Small intestine (tissue), 7 donors: ENCODE measurements around the gene TBATA. TPM values are rescaled to one million over a fixed set of nuclear protein-coding genes. Genes with fewer than 3 reads are reported as not detected.

Source experiments
- DNase-seq, 2 donors: peaks; one replicate each; pipeline versions ENCODE4 v3.0.0 to v3.0.0-alpha.2; 2013
- FAIRE-seq: peaks from 2 replicates; lab custom pipeline; 2012; peaks lifted over from hg19 to GRCh38; lab: Jason Lieb, UNC
- H3K27ac ChIP-seq, 3 donors: one replicate each; pipeline ENCODE4 v1.5.1; 2013; ENCODE audit warnings: low read length in 2 of 3, mild to moderate bottlenecking in 2 of 3, control low read depth in 1 of 3, inconsistent platforms in 1 of 3, low read depth in 1 of 3, moderate library complexity in 1 of 3
- H3K27me3 ChIP-seq, 3 donors: one replicate each; pipeline ENCODE4 v1.6.1; 2013; ENCODE audit warnings: low read length in 3 of 3, inconsistent platforms in 1 of 3; ENCODE audit not compliant: control insufficient read depth in 3 of 3, insufficient read depth in 3 of 3
- H3K36me3 ChIP-seq, 3 donors: one replicate each; pipeline ENCODE4 v1.6.1; 2013; ENCODE audit warnings: low read length in 3 of 3, inconsistent platforms in 1 of 3, low read depth in 1 of 3, mild to moderate bottlenecking in 1 of 3, moderate library complexity in 1 of 3; ENCODE audit not compliant: control insufficient read depth in 3 of 3, insufficient read depth in 2 of 3
- H3K4me1 ChIP-seq, 3 donors: one replicate each; pipeline ENCODE4 v1.6.1; 2013; ENCODE audit warnings: low read length in 2 of 3, inconsistent platforms in 1 of 3, low read depth in 1 of 3, mild to moderate bottlenecking in 1 of 3, moderate library complexity in 1 of 3; ENCODE audit not compliant: control insufficient read depth in 3 of 3, insufficient read depth in 2 of 3
- H3K4me3 ChIP-seq, 3 donors: one replicate each; pipeline ENCODE4 v1.5.1; 2013; ENCODE audit warnings: low read length in 3 of 3, control low read depth in 1 of 3, inconsistent platforms in 1 of 3, low read depth in 1 of 3, mild to moderate bottlenecking in 1 of 3, moderate library complexity in 1 of 3
- H3K9me3 ChIP-seq, 2 donors: one replicate each; pipeline ENCODE4 v1.6.1; 2013; ENCODE audit warnings: low read depth in 1 of 2, low read length in 1 of 2; ENCODE audit not compliant: control insufficient read depth in 2 of 2, insufficient read depth in 1 of 2
- WGBS, 3 donors: extraction: QIAGEN DNeasy Blood & Tissue Kit; methylation state at CpG; one replicate each; pipeline ENCODE4 v1.1.7; 2013; 5-methylcytosine and 5-hydroxymethylcytosine counted together
- polyA plus RNA-seq, 4 donors: library from polyadenylated mRNA; stranded (reverse) in 3 of 4; unstranded in 1 of 4; fragments of 200-250 nt in 3 of 4; fragments of 120-200 nt in 1 of 4; gene quantifications; one replicate each; pipeline versions ENCODE4 v1.2.1 to v1.2.3, GENCODE V29; 2013
- donor health status: healthy with polysubstance abuse.
- donor health status: control.
- donor health status: control.
- donor health status: Bipolar disorder and iron deficiency.
- donor health status: healthy.

TBATA gene
- polyA plus RNA-seq, 4 donors: 0.09 TPM; not detected in 3

- H3K4me1 ChIP-seq: peaks cover 5 to 43% (median 17%) of the 10 kb centered on the region in 3 donors
- peak; percentile 40 to 54 for DNase-seq
- 26 to 64% (median 56%) methylated on average over 5 of the region's 5 CpGs for WGBS, 3 donors
- no peaks in the 10 kb centered on the region for H3K9me3 ChIP-seq
- peaks cover 0 to 11% (median 2%) of the 10 kb centered on the region in 3 donors for H3K36me3 ChIP-seq
- no peak overlapping the region for H3K4me3 ChIP-seq
- no peak for FAIRE-seq
- no peaks in the 10 kb centered on the region for H3K27me3 ChIP-seq
- peak overlapping the region; percentile 50 to 86 (median 55) for H3K27ac ChIP-seq
Measured at GRCh38 chr10:70829543-70829942, 44.4 kb upstream of the TBATA start.

DNA sequence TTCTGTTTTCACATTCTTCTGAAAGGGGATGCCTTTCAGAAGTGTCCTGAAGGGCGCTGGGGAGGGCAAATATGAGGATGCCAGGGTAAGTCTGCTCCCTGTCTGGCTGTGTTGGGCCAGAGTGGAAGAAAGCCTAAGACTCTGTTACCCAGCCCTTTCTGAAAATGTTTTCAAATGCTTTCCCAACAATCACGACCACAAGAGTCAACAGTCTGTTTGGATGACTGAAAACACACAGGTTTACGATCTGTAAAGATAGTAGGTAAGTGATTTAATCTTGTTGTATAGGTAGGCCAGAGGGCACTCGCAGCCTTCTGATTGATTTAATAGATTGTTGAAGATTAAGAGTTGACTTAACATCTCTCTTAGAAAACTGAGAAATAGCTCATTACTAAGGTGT lies 43.7 kb upstream of the TBATA start:
- DNase-seq: peak in 1 of 2 donors; percentile 14
- H3K27me3 ChIP-seq: no peaks in the 10 kb centered on the region
- H3K9me3 ChIP-seq: no peaks in the 10 kb centered on the region
- H3K4me3 ChIP-seq: no peak overlapping the region
- WGBS, 3 donors: 39 to 72% (median 59%) methylated on average over 4 of the region's 4 CpGs
- peaks cover 2 to 38% (median 15%) of the 10 kb centered on the region in 3 donors for H3K4me1 ChIP-seq
- H3K36me3 ChIP-seq: peaks cover 0 to 11% (median 2%) of the 10 kb centered on the region in 3 donors
- peak overlapping the region in 2 of 3 donors; percentile 55 to 86 for H3K27ac ChIP-seq
- FAIRE-seq: no peak

- H3K36me3 ChIP-seq: peaks cover 0 to 11% (median 2%) of the 10 kb centered on the region in 3 donors
- DNase-seq (no peak), FAIRE-seq (no peak)
- no peaks in the 10 kb centered on the region for H3K9me3 ChIP-seq
- 37 to 60% (median 60%) methylated on average over 2 of the region's 2 CpGs for WGBS, 3 donors
- no peak overlapping the region for H3K4me3 ChIP-seq
- H3K27ac ChIP-seq: no peak overlapping the region
- H3K4me1 ChIP-seq: peaks cover 2 to 33% (median 8%) of the 10 kb centered on the region in 3 donors
- no peaks in the 10 kb centered on the region for H3K27me3 ChIP-seq
Measured at GRCh38 chr10:70827086-70827757, 42.0 kb upstream of the TBATA start.

DNA sequence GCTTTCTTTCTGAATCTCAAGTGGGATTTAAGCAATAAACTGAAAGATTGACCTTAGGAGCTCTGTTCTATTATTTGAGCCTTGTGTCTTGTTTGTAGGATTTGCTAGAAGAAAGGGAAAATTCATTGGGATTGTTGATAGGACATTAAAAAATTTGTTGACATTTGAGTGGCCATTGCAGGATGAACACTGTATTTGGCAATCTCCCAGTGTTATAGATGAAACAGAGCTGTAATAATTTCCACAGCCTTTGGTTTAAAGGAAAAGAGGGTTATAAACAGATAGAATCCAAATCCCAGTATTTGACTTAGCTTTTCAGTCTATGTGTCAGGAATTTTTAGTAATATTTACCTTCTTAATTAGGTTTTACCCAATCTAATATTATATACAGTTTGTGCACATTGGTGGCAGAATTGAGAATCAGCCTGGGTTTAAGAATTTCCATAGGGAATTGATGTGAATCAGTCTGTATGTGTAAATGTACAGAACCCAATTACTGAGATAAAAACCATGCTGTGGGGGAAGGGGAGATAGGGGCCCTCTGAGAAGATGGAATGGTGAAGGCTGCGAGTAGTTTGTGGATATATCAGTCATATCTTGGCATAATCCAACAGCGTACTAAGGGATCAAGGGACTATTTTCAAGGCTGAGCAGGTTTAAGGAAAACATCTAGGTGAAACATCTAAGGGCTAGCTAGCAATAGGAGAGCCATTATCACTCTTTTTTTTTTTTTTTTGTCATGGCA lies 37.1 kb upstream of the TBATA start:
- DNase-seq (no peak), FAIRE-seq (no peak)
- H3K27ac ChIP-seq: no peak overlapping the region
- no peak overlapping the region for H3K4me3 ChIP-seq
- H3K36me3 ChIP-seq: peaks cover 4 to 28% (median 5%) of the 10 kb centered on the region in 3 donors
- WGBS, 3 donors: 83 to 87% (median 86%) methylated on average over 2 of the region's 2 CpGs
- no peaks in the 10 kb centered on the region for H3K27me3 ChIP-seq
- no peaks in the 10 kb centered on the region for H3K9me3 ChIP-seq
- H3K4me1 ChIP-seq: peaks cover 0 to 3% (median 0%) of the 10 kb centered on the region in 3 donors

GRCh38 chr10:70820976-70821750 lies 36.0 kb upstream of the TBATA start:
- FAIRE-seq (no peak), DNase-seq (no peak)
- H3K36me3 ChIP-seq: peaks cover 4 to 30% (median 5%) of the 10 kb centered on the region in 3 donors
- no peaks in the 10 kb centered on the region for H3K9me3 ChIP-seq
- WGBS, 3 donors: 80 to 88% (median 82%) methylated on average over 4 of the region's 4 CpGs
- no peaks in the 10 kb centered on the region for H3K27me3 ChIP-seq
- no peak overlapping the region for H3K4me3 ChIP-seq
- H3K27ac ChIP-seq: no peak overlapping the region
- H3K4me1 ChIP-seq: peaks cover 0 to 6% (median 3%) of the 10 kb centered on the region in 3 donors

DNA sequence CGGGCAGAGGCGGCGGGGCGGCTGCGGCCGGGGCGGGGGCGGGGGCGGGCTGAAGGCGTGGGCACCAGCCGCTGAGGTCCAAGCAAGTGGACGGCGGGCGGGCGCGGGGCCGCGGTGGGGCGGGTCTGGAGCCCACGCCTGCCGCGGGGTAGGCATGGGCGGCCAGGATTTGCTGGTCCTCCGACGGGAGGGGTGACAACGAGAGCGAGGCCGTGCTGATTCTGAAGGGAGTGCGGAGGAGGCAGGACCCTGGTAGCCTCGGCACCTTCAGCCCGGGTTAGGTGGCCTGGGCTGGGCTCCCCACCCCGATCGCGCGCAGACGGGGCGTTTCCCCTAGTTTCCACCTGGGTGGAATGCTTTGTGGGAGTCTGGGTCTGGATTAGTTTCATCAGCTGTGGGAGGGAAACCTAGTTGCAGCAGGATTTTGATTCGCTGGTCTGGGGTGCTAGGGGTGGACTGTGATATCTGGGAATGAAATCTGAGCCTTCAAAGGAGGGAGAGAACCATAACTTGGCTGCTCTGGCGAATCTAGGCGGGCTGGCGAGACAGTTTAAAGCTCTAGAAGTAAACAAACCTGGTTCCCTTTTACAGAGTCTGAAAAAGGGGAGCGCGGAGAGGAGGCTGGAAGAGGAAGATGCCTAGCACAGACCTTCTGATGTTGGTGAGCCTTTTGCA lies 31.2 kb upstream of the TBATA start:
- H3K4me1 ChIP-seq: peaks cover 0 to 10% (median 3%) of the 10 kb centered on the region in 3 donors
- 1 to 3% (median 3%) methylated on average over 24 to 43 of the region's 43 CpGs for WGBS, 3 donors
- peaks cover 4 to 19% (median 4%) of the 10 kb centered on the region in 3 donors for H3K36me3 ChIP-seq
- peak overlapping the region; percentile 82 to 95 (median 92) for H3K27ac ChIP-seq
- peak overlapping the region; percentile 60 to 94 (median 89) for H3K4me3 ChIP-seq
- H3K9me3 ChIP-seq: no peaks in the 10 kb centered on the region
- FAIRE-seq (no peak), DNase-seq (peak; percentile 68 to 81)
- H3K27me3 ChIP-seq: no peaks in the 10 kb centered on the region

DNA sequence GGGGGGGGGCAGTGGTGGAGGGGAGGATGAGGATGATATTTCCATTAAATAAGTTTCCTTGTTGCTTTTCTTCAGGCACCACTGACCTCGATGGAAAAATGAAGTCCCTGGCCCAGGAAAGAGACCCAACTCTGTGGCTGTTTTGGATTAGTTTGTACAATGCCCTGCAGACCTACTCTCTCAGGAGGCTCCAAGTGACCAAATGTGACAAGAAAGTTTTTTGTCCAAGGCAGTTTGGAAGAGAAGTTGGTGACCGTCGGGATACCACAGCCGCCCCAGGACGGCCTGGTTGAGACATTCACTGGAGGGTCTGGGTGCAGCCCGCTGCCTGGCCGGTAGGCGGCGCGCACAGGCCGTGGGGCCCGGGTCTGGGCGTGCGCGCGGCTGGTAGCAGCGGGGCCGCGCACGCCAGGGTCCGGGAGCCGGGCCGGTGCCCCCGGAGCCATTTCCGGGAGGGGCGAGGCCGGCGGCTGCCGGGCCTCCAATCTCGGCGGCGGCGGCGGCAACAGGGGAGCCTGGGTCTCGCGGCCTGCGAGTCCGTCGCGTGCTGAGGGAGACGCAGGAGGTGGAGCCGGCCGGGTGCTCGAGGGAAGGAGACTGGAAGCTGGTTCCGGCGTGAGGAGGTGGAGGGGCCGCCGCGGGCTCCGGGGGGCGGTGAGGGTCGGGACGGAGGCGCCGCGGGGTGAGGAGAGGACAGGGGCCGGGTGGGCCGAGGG lies 30.5 kb upstream of the TBATA start, which contains the start of gene SGPL1:
Gene SGPL1, plus strand, starts transcription at position 445 of the 716 bp plus-strand sequence. CDS start 906 bp downstream, outside the sequence.
- DNase-seq: peak; percentile 85 to 93
- Histone ChIP-seq H3K27ac (peak within 1 kb of the TSS; percentile 82 to 95 (median 92)), H3K4me3 (peak within 1 kb of the TSS; percentile 60 to 94 (median 89)), H3K36me3 (peaks cover 0 to 18% (median 2%) of the 10 kb centered on the region in 3 donors), H3K27me3 (no peaks in the 10 kb centered on the region), H3K4me1 (peaks cover 0 to 10% (median 3%) of the 10 kb centered on the region in 3 donors), H3K9me3 (no peaks in the 10 kb centered on the region)
- 1 to 2% (median 2%) methylated on average over 42 to 58 of the region's 58 CpGs for WGBS, 3 donors
- FAIRE-seq: no peak
